ENCODE measurements around the gene SLC6A18. TPM values are rescaled to one million over a fixed set of nuclear protein-coding genes. Genes with fewer than 3 reads are reported as not detected.

The SLC6A18 gene
- not detected for total RNA-seq
- long read RNA-seq: 0 reads

GRCh38 chr5:1225081-1225480, at the start of gene SLC6A18:
SLC6A18 (plus strand) TSS chr5:1225381; CDS start chr5:1225478, 97 bp downstream.
- H3K4me3 ChIP-seq: no peak within 1 kb of the TSS
- H3K9me3 ChIP-seq (replicated peaks): no peaks in the 10 kb centered on the region
- no peaks in the 10 kb centered on the region for H3K4me1 ChIP-seq
- no peak for TF ChIP-seq CTCF (IDR thresholded peaks at IDR 0.05; ENCODE audit: borderline replicate concordance)
- no peak within 1 kb of the TSS for H3K27ac ChIP-seq (replicated peaks)
- intact Hi-C loops (cut with micrococcal nuclease): no loop called here
- H3K36me3 ChIP-seq: no peaks in the 10 kb centered on the region
- peaks cover 49% of the 10 kb centered on the region for H3K27me3 ChIP-seq (ENCODE audit: low read depth)
- DNase-seq: no peak

- H3K9me3 ChIP-seq (replicated peaks): no peaks in the 10 kb centered on the region
- H3K27ac ChIP-seq (replicated peaks): no peak overlapping the region
- no peaks in the 10 kb centered on the region for H3K27me3 ChIP-seq (ENCODE audit: low read depth)
- peaks cover 5% of the 10 kb centered on the region for H3K4me1 ChIP-seq
- no peaks in the 10 kb centered on the region for H3K36me3 ChIP-seq
- intact Hi-C loops (cut with micrococcal nuclease): no loop called here
- TF ChIP-seq CTCF (IDR thresholded peaks at IDR 0.05; ENCODE audit: borderline replicate concordance): no peak
- DNase-seq: peak; percentile 5
- no peak overlapping the region for H3K4me3 ChIP-seq
Observed at GRCh38 chr5:1175801-1176472, 49.2 kb upstream of the SLC6A18 start.

GRCh38 chr5:1176473-1177391, 48.4 kb upstream of the SLC6A18 start:
- H3K4me3 ChIP-seq: no peak overlapping the region
- no peak for TF ChIP-seq CTCF (IDR thresholded peaks at IDR 0.05; ENCODE audit: borderline replicate concordance)
- no peak overlapping the region for H3K27ac ChIP-seq (replicated peaks)
- H3K9me3 ChIP-seq (replicated peaks): no peaks in the 10 kb centered on the region
- H3K4me1 ChIP-seq: peaks cover 5% of the 10 kb centered on the region
- H3K36me3 ChIP-seq: no peaks in the 10 kb centered on the region
- DNase-seq: peak; percentile 13
- no peaks in the 10 kb centered on the region for H3K27me3 ChIP-seq (ENCODE audit: low read depth)
- intact Hi-C loops (cut with micrococcal nuclease): no loop called here

GRCh38 chr5:1177826-1178528, 47.2 kb upstream of the SLC6A18 start:
- TF ChIP-seq CTCF (IDR thresholded peaks at IDR 0.05; ENCODE audit: borderline replicate concordance): no peak
- H3K9me3 ChIP-seq (replicated peaks): no peaks in the 10 kb centered on the region
- H3K36me3 ChIP-seq: no peaks in the 10 kb centered on the region
- intact Hi-C loops (cut with micrococcal nuclease): no loop called here
- DNase-seq: peak; percentile 15
- H3K27ac ChIP-seq (replicated peaks): no peak overlapping the region
- peaks cover 4% of the 10 kb centered on the region for H3K27me3 ChIP-seq (ENCODE audit: low read depth)
- peaks cover 12% of the 10 kb centered on the region for H3K4me1 ChIP-seq
- H3K4me3 ChIP-seq: no peak overlapping the region
